ENCODE results near the gene KREMEN1. TPM values are rescaled to one million over a fixed set of nuclear protein-coding genes. Genes with fewer than 3 reads are reported as not detected.

KREMEN1 gene
- total and polyA plus RNA-seq, 4 donors, result 1.2 to 22.6 (median 3.8) TPM

GRCh38 chr22:29211066-29211465, 138.2 kb downstream of the KREMEN1 start:
- TF ChIP-seq REST (IDR thresholded peaks at IDR 0.05) (no peak), HNF4G (IDR thresholded peaks at IDR 0.05) (no peak)
- no peak for DNase-seq (ENCODE audit: low spot score)
- H3K4me1 ChIP-seq (ENCODE audit: control insufficient read depth in 4 of 4, insufficient read depth in 4 of 4, low read length in 3 of 4), result peaks cover 0 to 3% (median 2%) of the 10 kb centered on the region in 4 donors
- WGBS, result 84% methylated on average over 11 of the region's 11 CpGs
- H3K4me3 ChIP-seq (ENCODE audit: low read depth in 1 of 3, low read length in 3 of 3), result no peak overlapping the region
- no peak overlapping the region for H3K9ac ChIP-seq (ENCODE audit: low read depth in 1 of 2, low read length in 2 of 2)
- H3K27me3 ChIP-seq (ENCODE audit: control insufficient read depth in 4 of 4, insufficient read depth in 4 of 4, low read length in 3 of 4), result no peaks in the 10 kb centered on the region
- H3K36me3 ChIP-seq (ENCODE audit: control insufficient read depth in 4 of 4, insufficient read depth in 3 of 4, low read depth in 1 of 4, low read length in 3 of 4), result no peaks in the 10 kb centered on the region
- H3K9me3 ChIP-seq (ENCODE audit: control insufficient read depth in 4 of 4, low read length in 3 of 4), result no peaks in the 10 kb centered on the region
- H3K27ac ChIP-seq (ENCODE audit: low read depth in 1 of 2, low read length in 2 of 2), result no peak overlapping the region

GRCh38 chr22:29211466-29211865, 138.6 kb downstream of the KREMEN1 start:
- no peaks in the 10 kb centered on the region for H3K36me3 ChIP-seq (ENCODE audit: control insufficient read depth in 4 of 4, insufficient read depth in 3 of 4, low read depth in 1 of 4, low read length in 3 of 4)
- 94% methylated on average over 9 of the region's 9 CpGs for WGBS
- no peaks in the 10 kb centered on the region for H3K4me1 ChIP-seq (ENCODE audit: control insufficient read depth in 4 of 4, insufficient read depth in 4 of 4, low read length in 3 of 4)
- H3K27me3 ChIP-seq (ENCODE audit: control insufficient read depth in 4 of 4, insufficient read depth in 4 of 4, low read length in 3 of 4), result no peaks in the 10 kb centered on the region
- no peaks in the 10 kb centered on the region for H3K9me3 ChIP-seq (ENCODE audit: control insufficient read depth in 4 of 4, low read length in 3 of 4)
- H3K9ac ChIP-seq (ENCODE audit: low read depth in 1 of 2, low read length in 2 of 2), result no peak overlapping the region
- no peak overlapping the region for H3K27ac ChIP-seq (ENCODE audit: low read depth in 1 of 2, low read length in 2 of 2)
- DNase-seq (ENCODE audit: low spot score), result no peak
- TF ChIP-seq RXRA (IDR thresholded peaks at IDR 0.05) (no peak), YY1 (IDR thresholded peaks at IDR 0.05) (no peak), JUND (IDR thresholded peaks at IDR 0.05) (no peak), FOXA1 (IDR thresholded peaks at IDR 0.05) (no peak), ZBTB33 (IDR thresholded peaks at IDR 0.05) (no peak), SP1 (IDR thresholded peaks at IDR 0.05) (no peak), MAX (IDR thresholded peaks at IDR 0.05) (no peak), EGR1 (IDR thresholded peaks at IDR 0.05; ENCODE audit: low read depth in 2 of 2) (no peak), REST (IDR thresholded peaks at IDR 0.05) (no peak)
- H3K4me3 ChIP-seq (ENCODE audit: low read depth in 1 of 3, low read length in 3 of 3), result no peak overlapping the region

Data from liver (tissue), 9 donors.